ENCODE data around the gene MRPL28.
"Not testable (repeated sequence)": the region's sequence is repeated elsewhere in the genome, so short reads cannot be mapped to it uniquely, and the experiment has no call there.

Gene MRPL28

GRCh38 chr16:340370-341091, 29.8 kb downstream of the MRPL28 start:
- H3K4me3 ChIP-seq (ENCODE audit: low read depth, low read length), result no peak overlapping the region
- no peak for TF ChIP-seq CTCF (IDR thresholded peaks at IDR 0.05; ENCODE audit: control insufficient read depth, extremely low read depth, insufficient read depth)
- no peak for DNase-seq (ENCODE audit: low read depth)

- no peak overlapping the region for H3K4me3 ChIP-seq (ENCODE audit: low read depth, low read length)
- no peak for DNase-seq (ENCODE audit: low read depth)
- TF ChIP-seq CTCF (IDR thresholded peaks at IDR 0.05; ENCODE audit: control insufficient read depth, extremely low read depth, insufficient read depth), result no peak
Observed at GRCh38 chr16:339680-340079, 30.7 kb downstream of the MRPL28 start.

- DNase-seq (ENCODE audit: low read depth), result no peak
- TF ChIP-seq CTCF (IDR thresholded peaks at IDR 0.05; ENCODE audit: control insufficient read depth, extremely low read depth, insufficient read depth), result no peak
- no peak overlapping the region for H3K4me3 ChIP-seq (ENCODE audit: low read depth, low read length)
Observed at GRCh38 chr16:337975-338575, 32.3 kb downstream of the MRPL28 start.

- TF ChIP-seq CTCF (IDR thresholded peaks at IDR 0.05; ENCODE audit: control insufficient read depth, extremely low read depth, insufficient read depth), result no peak
- no peak overlapping the region for H3K4me3 ChIP-seq (ENCODE audit: low read depth, low read length)
- DNase-seq (ENCODE audit: low read depth), result no peak
Observed at GRCh38 chr16:337437-337836, 32.9 kb downstream of the MRPL28 start.

GRCh38 chr16:336269-336668, 34.1 kb downstream of the MRPL28 start:
- TF ChIP-seq CTCF (IDR thresholded peaks at IDR 0.05; ENCODE audit: control insufficient read depth, extremely low read depth, insufficient read depth), result no peak
- no peak for DNase-seq (ENCODE audit: low read depth)
- no peak overlapping the region for H3K4me3 ChIP-seq (ENCODE audit: low read depth, low read length)

GRCh38 chr16:334861-335632, 35.3 kb downstream of the MRPL28 start:
- DNase-seq (ENCODE audit: low read depth); H3K4me3 ChIP-seq (ENCODE audit: low read depth, low read length): not testable (repeated sequence)

GRCh38 chr16:334164-334832, 36.0 kb downstream of the MRPL28 start:
- H3K4me3 ChIP-seq (ENCODE audit: low read depth, low read length); DNase-seq (ENCODE audit: low read depth): not testable (repeated sequence)

Measured in LNCaP clone FGC (cell line).